Measurements from ENCODE around the gene CKMT2. TPM values are rescaled to one million over a fixed set of nuclear protein-coding genes. Genes with fewer than 3 reads are reported as not detected.
"Not testable (repeated sequence)": the region's sequence is repeated elsewhere in the genome, so short reads cannot be mapped to it uniquely, and the experiment has no call there.

Gene CKMT2
- total and polyA plus RNA-seq, 8 donors, result 1.5 to 6.0 (median 4.8) TPM

GRCh38 chr5:81251922-81252321, 18.8 kb downstream of the CKMT2 start:
- Histone ChIP-seq H3K4me1 (no peaks in the 10 kb centered on the region), H3K27ac (no peak overlapping the region), H3K4me3 (no peak overlapping the region), H3K36me3 (no peaks in the 10 kb centered on the region), H3K9me3 (no peaks in the 10 kb centered on the region), H3K27me3 (no peaks in the 10 kb centered on the region)
- intact Hi-C loops (cut with DNase I), result no loop called here
- no peak for TF ChIP-seq CTCF (IDR thresholded peaks at IDR 0.05)
- no peak for ATAC-seq
- DNase-seq, result no peak

- Histone ChIP-seq H3K27ac (no peak overlapping the region), H3K4me3 (no peak overlapping the region), H3K9me3 (no peaks in the 10 kb centered on the region), H3K36me3 (no peaks in the 10 kb centered on the region), H3K4me1 (no peaks in the 10 kb centered on the region), H3K27me3 (no peaks in the 10 kb centered on the region)
- TF ChIP-seq CTCF (IDR thresholded peaks at IDR 0.05), result no peak
- no peak for ATAC-seq
- intact Hi-C loops (cut with DNase I), result no loop called here
- DNase-seq, result no peak
Measured at GRCh38 chr5:81252904-81253303, 19.8 kb downstream of the CKMT2 start.

GRCh38 chr5:81253875-81254274, 20.8 kb downstream of the CKMT2 start:
- H3K27ac ChIP-seq, result no peak overlapping the region
- TF ChIP-seq CTCF (IDR thresholded peaks at IDR 0.05), result no peak
- H3K4me3 ChIP-seq, result no peak overlapping the region
- H3K4me1 ChIP-seq, result no peaks in the 10 kb centered on the region
- DNase-seq (no peak), ATAC-seq (peak; percentile 53)
- H3K27me3 ChIP-seq, result no peaks in the 10 kb centered on the region
- no peaks in the 10 kb centered on the region for H3K36me3 ChIP-seq
- intact Hi-C loops (cut with DNase I), result no loop called here
- no peaks in the 10 kb centered on the region for H3K9me3 ChIP-seq

- DNase-seq, result no peak
- Histone ChIP-seq H3K9me3 (peaks cover 0 to 1% of the 10 kb centered on the region in 2 donors), H3K27ac (no peak overlapping the region), H3K4me1 (no peaks in the 10 kb centered on the region), H3K27me3 (no peaks in the 10 kb centered on the region), H3K4me3 (no peak overlapping the region), H3K36me3 (no peaks in the 10 kb centered on the region)
- ATAC-seq, result no peak
- intact Hi-C loops (cut with DNase I), result no loop called here
- TF ChIP-seq CTCF (IDR thresholded peaks at IDR 0.05), result no peak
Measured at GRCh38 chr5:81254886-81255559, 21.9 kb downstream of the CKMT2 start.

GRCh38 chr5:81256766-81257165, 23.6 kb downstream of the CKMT2 start:
- ATAC-seq, result no peak
- Histone ChIP-seq H3K9me3 (peaks cover 0 to 13% of the 10 kb centered on the region in 2 donors), H3K4me3 (no peak overlapping the region), H3K36me3 (no peaks in the 10 kb centered on the region), H3K4me1 (no peaks in the 10 kb centered on the region), H3K27ac (no peak overlapping the region), H3K27me3 (no peaks in the 10 kb centered on the region)
- intact Hi-C loops (cut with DNase I), result no loop called here
- no peak for DNase-seq
- TF ChIP-seq CTCF (IDR thresholded peaks at IDR 0.05), result no peak

GRCh38 chr5:81262796-81263195, 29.7 kb downstream of the CKMT2 start:
- H3K4me1 ChIP-seq; ATAC-seq; H3K27ac ChIP-seq; H3K36me3 ChIP-seq; DNase-seq; intact Hi-C loops (cut with DNase I); H3K4me3 ChIP-seq; H3K27me3 ChIP-seq: not testable (repeated sequence)
- H3K9me3 ChIP-seq, result peaks cover 0 to 16% of the 10 kb centered on the region in 2 donors
